Spleen (tissue), 7 donors: ENCODE results near the gene C14orf132.

Source experiments
- POLR2AphosphoS5 ChIP-seq, 3 donors: sonication (generic); formaldehyde crosslinking; IDR thresholded peaks; one replicate each; pipeline ENCODE4 v1.5.1; 2017; ENCODE audit warnings: antibody characterized with exemption in 3 of 3
- TF ChIP-seq, protein P1 (sequence below), 11 experiments: fragments of 200-600 bp in 7 of 11; fragments of 450-650 bp in 4 of 11; sonication (generic) in 4 of 11; IDR thresholded peaks in 8 of 11; conservative IDR thresholded peaks in 3 of 11; 1 replicate in 7 of 11; 2 replicates in 4 of 11; pipeline versions ENCODE4 v1.4.0 to v1.8.0; 2016 to 2021; ENCODE audit warnings: antibody characterized with exemption in 11 of 11, inconsistent platforms in 4 of 11, mild to moderate bottlenecking in 1 of 11
- donor health status: DM: no; HTN: no; CAD: no; lungs with moderate emphysema.
- donor health status: DM: no; HTN: no; CAD: no.
- donor health status: DM: no; HTN: no; CAD: no.

GRCh38 chr14:96079066-96079465, 39.9 kb downstream of the C14orf132 start:
- TF ChIP-seq, protein P1, sequence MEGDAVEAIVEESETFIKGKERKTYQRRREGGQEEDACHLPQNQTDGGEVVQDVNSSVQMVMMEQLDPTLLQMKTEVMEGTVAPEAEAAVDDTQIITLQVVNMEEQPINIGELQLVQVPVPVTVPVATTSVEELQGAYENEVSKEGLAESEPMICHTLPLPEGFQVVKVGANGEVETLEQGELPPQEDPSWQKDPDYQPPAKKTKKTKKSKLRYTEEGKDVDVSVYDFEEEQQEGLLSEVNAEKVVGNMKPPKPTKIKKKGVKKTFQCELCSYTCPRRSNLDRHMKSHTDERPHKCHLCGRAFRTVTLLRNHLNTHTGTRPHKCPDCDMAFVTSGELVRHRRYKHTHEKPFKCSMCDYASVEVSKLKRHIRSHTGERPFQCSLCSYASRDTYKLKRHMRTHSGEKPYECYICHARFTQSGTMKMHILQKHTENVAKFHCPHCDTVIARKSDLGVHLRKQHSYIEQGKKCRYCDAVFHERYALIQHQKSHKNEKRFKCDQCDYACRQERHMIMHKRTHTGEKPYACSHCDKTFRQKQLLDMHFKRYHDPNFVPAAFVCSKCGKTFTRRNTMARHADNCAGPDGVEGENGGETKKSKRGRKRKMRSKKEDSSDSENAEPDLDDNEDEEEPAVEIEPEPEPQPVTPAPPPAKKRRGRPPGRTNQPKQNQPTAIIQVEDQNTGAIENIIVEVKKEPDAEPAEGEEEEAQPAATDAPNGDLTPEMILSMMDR (IDR thresholded peaks at IDR 0.05 in 8 of 11, conservative IDR thresholded peaks at IDR 0.05 in 3 of 11) = no peak
- no peak for TF ChIP-seq POLR2AphosphoS5 (IDR thresholded peaks at IDR 0.05)
